Endothelial cell of umbilical vein (primary cell): ENCODE measurements around the gene BMPER. TPM values are rescaled to one million over a fixed set of nuclear protein-coding genes. Genes with fewer than 3 reads are reported as not detected.

Experiments
- BruUV-seq: library from RNA; stranded (reverse); fragments of 400-500 nt; replicated peaks from 2 replicates; lab custom pipeline; 2021; lab: Mats Ljungman, UMichigan
- CTCF ChIA-PET: fragments of 300-600, 350-600 bp; sonication (Branson Sonifier 250); formaldehyde crosslinking; loops from one replicate; lab custom pipeline; 2021; ENCODE audit warnings: antibody characterized with exemption, inconsistent platforms; lab: Charles Lee
- POLR2A ChIA-PET: fragments of 300-600, 350-600 bp; sonication (Branson Sonifier 250); formaldehyde crosslinking; loops from one replicate; lab custom pipeline; 2021; ENCODE audit warnings: antibody characterized with exemption, inconsistent platforms; lab: Charles Lee
- DNase-seq: peaks from one replicate; pipeline ENCODE4 v3.0.0-alpha.2; 2011; ENCODE audit warnings: low read depth, low spot score
- FAIRE-seq: peaks from 2 replicates; lab custom pipeline; 2011; peaks lifted over from hg19 to GRCh38; lab: Jason Lieb, UNC
- H2AFZ ChIP-seq: 2 replicates; pipeline ENCODE4 v1.6.0; 2012; ENCODE audit warnings: low read depth, low read length, control low read depth, inconsistent platforms
- H3K27ac ChIP-seq: 2 replicates; pipeline ENCODE4 v1.5.1; 2011; ENCODE audit warnings: low read depth, mild to moderate bottlenecking, control low read depth, low read length, moderate library complexity; ENCODE audit not compliant: insufficient read depth
- H3K27me3 ChIP-seq, 2 experiments: 2 replicates each; pipeline versions ENCODE4 v1.6.0 to v1.6.1; 2011; ENCODE audit warnings: low read length in 2 of 2, mixed read lengths in 1 of 2; ENCODE audit not compliant: control insufficient read depth in 2 of 2, insufficient read depth in 2 of 2
- H3K36me3 ChIP-seq, 2 experiments: 2 replicates in 1 of 2; 3 replicates in 1 of 2; pipeline ENCODE4 v1.5.1; 2011; ENCODE audit warnings: low read length in 2 of 2, mild to moderate bottlenecking in 1 of 2, moderate library complexity in 1 of 2; ENCODE audit not compliant: control insufficient read depth in 2 of 2, insufficient read depth in 2 of 2; ENCODE audit errors: extremely low read depth in 1 of 2
- H3K4me1 ChIP-seq: 3 replicates; pipeline ENCODE4 v1.5.1; 2011; ENCODE audit warnings: mild to moderate bottlenecking, low read length; ENCODE audit not compliant: control insufficient read depth, insufficient read depth; ENCODE audit errors: extremely low read depth
- H3K4me2 ChIP-seq: 2 replicates; pipeline ENCODE4 v1.6.1; 2011; ENCODE audit warnings: low read length, control low read depth, mixed read lengths; ENCODE audit not compliant: insufficient read depth
- H3K4me3 ChIP-seq, 3 experiments: fragments of 200-600 bp in 1 of 3; sonication (generic), shearing (Covaris generic) in 1 of 3; replicated peaks in 1 of 3; 2 replicates each; pipeline ENCODE4 v1.5.1; 2011 to 2016; ENCODE audit warnings: control low read depth in 3 of 3, low read length in 3 of 3, mild to moderate bottlenecking in 2 of 3, inconsistent platforms in 1 of 3, low read depth in 1 of 3, moderate library complexity in 1 of 3; ENCODE audit not compliant: insufficient read depth in 1 of 3
- H3K79me2 ChIP-seq: 2 replicates; pipeline ENCODE4 v1.6.0; 2012; ENCODE audit warnings: low read length, inconsistent platforms; ENCODE audit not compliant: control insufficient read depth, insufficient read depth
- H3K9ac ChIP-seq: replicated peaks from 2 replicates; pipeline ENCODE3; 2011; ENCODE audit warnings: low read length, control low read depth; ENCODE audit not compliant: insufficient read depth; ENCODE audit errors: extremely low read depth
- H3K9me1 ChIP-seq: replicated peaks from 3 replicates; pipeline ENCODE4 v1.6.0; 2011; ENCODE audit warnings: mild to moderate bottlenecking, low read length; ENCODE audit not compliant: control insufficient read depth, insufficient read depth; ENCODE audit errors: extremely low read depth
- H3K9me3 ChIP-seq: replicated peaks from 2 replicates; pipeline ENCODE4 v1.5.1; 2012; ENCODE audit warnings: low read length, inconsistent platforms; ENCODE audit not compliant: control insufficient read depth, insufficient read depth
- H4K20me1 ChIP-seq: replicated peaks from 2 replicates; pipeline ENCODE3; 2011; ENCODE audit warnings: mild to moderate bottlenecking, low read length; ENCODE audit not compliant: control insufficient read depth, insufficient read depth; ENCODE audit errors: extremely low read depth
- MYC ChIP-seq: IDR thresholded peaks from one replicate; pipeline ENCODE4 v1.6.1; 2011; ENCODE audit warnings: mild to moderate bottlenecking, low read depth, low read length
- dilution Hi-C: fragments of 300-500 bp; cut with MboI; formaldehyde crosslinking; loops from one replicate; pipeline ENCODE4 v1.15.0; 2019; ENCODE audit warnings: low sequenced_read_pairs; ENCODE audit not compliant: extremely low pct_ligation_motif_present
- intact Hi-C: fragments of 100-400 bp; cut with micrococcal nuclease; formaldehyde crosslinking; loops from one replicate; pipeline ENCODE4 v1.10.0; 2022
- polyA plus RNA-seq, 4 experiments: library from polyadenylated mRNA; depleted of rRNA in 3 of 4; stranded (reverse) in 3 of 4; unstranded in 1 of 4; fragments of >200 nt; gene quantifications; 2 replicates each; pipeline versions ENCODE4 v1.2.1 to v1.2.3, GENCODE V29; 2011 to 2012; ENCODE audit warnings: missing spikeins in 1 of 4
- total RNA-seq: library from RNA; stranded (reverse); gene quantifications from 2 replicates; pipeline ENCODE4 v1.2.3, GENCODE V29; 2021
- TF ChIP-seq, protein P1 (sequence below), 2 donors: IDR thresholded peaks; 1 replicate in 1 of 2; 2 replicates in 1 of 2; pipeline ENCODE4 v1.5.1; 2011; ENCODE audit warnings: low read length in 2 of 2, mild to moderate bottlenecking in 2 of 2, moderate library complexity in 2 of 2, control low read depth in 1 of 2, inconsistent platforms in 1 of 2, low read depth in 1 of 2; ENCODE audit not compliant: insufficient read depth in 1 of 2; ENCODE audit errors: extremely low read depth in 1 of 2

BMPER gene
- total and polyA plus RNA-seq, 2 donors (not counting 3 experiments of a cell fraction or from before 2014, with no cell fraction given), result 0.10 to 0.13 TPM

DNA sequence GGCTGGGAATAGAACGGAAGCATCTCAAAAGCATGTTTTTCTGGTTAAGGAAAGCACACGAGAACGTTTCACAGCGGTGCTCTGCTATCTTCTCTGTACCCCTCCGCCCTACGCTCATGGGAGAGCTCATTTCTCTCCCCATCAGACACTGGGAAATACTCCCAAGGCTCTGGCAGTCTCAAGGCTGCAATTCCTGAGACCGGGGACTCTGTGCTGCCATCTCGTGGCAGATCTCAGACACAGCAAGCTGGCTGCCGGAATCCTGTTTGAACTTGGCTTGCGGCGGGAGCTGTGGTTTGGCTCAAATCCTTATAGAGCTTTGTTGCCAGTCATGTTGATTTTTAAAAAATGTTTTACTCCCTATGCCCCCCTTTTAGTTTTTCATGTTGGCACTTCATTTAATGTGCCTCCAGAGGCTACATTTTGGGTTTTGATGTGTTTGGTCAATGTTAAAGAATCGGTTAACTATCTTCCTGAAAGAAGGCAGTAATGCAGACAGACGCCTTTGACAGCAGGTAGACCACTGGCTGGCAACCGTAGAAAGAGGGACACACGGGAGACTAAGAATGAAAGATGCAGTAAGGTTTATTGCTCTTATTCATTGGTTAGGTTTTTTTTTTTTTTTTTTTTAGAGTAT lies 27.6 kb downstream of the BMPER start:
- peak; percentile 90 for FAIRE-seq
- peak; percentile 85 for DNase-seq
- Histone ChIP-seq H3K9me1 (no peaks in the 10 kb centered on the region), H3K9ac (no peak overlapping the region), H3K36me3 (no peaks in the 10 kb centered on the region), H4K20me1 (no peaks in the 10 kb centered on the region), H3K4me3 (peak overlapping the region in 2 of 3 experiments; percentile 13 to 17), H3K79me2 (no peaks in the 10 kb centered on the region), H2AFZ (peak overlapping the region; percentile 47), H3K27me3 (peaks cover 0 to 1% of the 10 kb centered on the region in 2 experiments), H3K9me3 (no peaks in the 10 kb centered on the region), H3K4me1 (no peaks in the 10 kb centered on the region), H3K4me2 (peak overlapping the region; percentile 51), H3K27ac (no peak overlapping the region)
- no peak for TF ChIP-seq MYC
- TF ChIP-seq, protein P1, sequence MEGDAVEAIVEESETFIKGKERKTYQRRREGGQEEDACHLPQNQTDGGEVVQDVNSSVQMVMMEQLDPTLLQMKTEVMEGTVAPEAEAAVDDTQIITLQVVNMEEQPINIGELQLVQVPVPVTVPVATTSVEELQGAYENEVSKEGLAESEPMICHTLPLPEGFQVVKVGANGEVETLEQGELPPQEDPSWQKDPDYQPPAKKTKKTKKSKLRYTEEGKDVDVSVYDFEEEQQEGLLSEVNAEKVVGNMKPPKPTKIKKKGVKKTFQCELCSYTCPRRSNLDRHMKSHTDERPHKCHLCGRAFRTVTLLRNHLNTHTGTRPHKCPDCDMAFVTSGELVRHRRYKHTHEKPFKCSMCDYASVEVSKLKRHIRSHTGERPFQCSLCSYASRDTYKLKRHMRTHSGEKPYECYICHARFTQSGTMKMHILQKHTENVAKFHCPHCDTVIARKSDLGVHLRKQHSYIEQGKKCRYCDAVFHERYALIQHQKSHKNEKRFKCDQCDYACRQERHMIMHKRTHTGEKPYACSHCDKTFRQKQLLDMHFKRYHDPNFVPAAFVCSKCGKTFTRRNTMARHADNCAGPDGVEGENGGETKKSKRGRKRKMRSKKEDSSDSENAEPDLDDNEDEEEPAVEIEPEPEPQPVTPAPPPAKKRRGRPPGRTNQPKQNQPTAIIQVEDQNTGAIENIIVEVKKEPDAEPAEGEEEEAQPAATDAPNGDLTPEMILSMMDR (IDR thresholded peaks at IDR 0.05; ENCODE audit: extremely low read depth in 1 of 2, insufficient read depth in 1 of 2, low read depth in 1 of 2, low read length in 2 of 2), result peak; percentile 95
- no TSS peak for BruUV-seq
- intact Hi-C loops (loop anchor here (1.0 to 2.0 kb wide), 7 partner anchors 176 to 748 kb away; no protein-coding TSS in a partner anchor), dilution Hi-C loops (no loop called here)
- ChIA-PET CTCF (interaction anchor here (0.5 to 6.7 kb wide), 108 partner anchors 9 to 1171 kb away, joined by 3 to 229 read pairs (median 4); partner anchors contain the start of genes BMPER and RP9), POLR2A (interaction anchor here (0.6 kb wide), 1 partner anchor 146 kb away, joined by 6 read pairs; no protein-coding TSS in a partner anchor)
